K562 (cell line): ENCODE data around the gene FKBP2. TPM values are rescaled to one million over a fixed set of nuclear protein-coding genes. Genes with fewer than 3 reads are reported as not detected.

Experiments used
- ARID1B ChIP-seq: fragments of 450-650 bp; IDR thresholded peaks from 2 replicates; pipeline ENCODE4 v1.6.1; 2016; ENCODE audit warnings: antibody characterized with exemption, mild to moderate bottlenecking, inconsistent platforms
- BRD9 ChIP-seq: fragments of 450-650 bp; IDR thresholded peaks from 2 replicates; pipeline ENCODE4 v1.6.1; 2018; ENCODE audit warnings: low read depth; ENCODE audit not compliant: partially characterized antibody
- DMBX1 ChIP-seq: fragments of 250-450 bp; sonication (Bioruptor Pico); IDR thresholded peaks from 2 replicates; pipeline ENCODE4 v1.8.0; 2022; ENCODE audit warnings: inconsistent platforms, mild to moderate bottlenecking, moderate library complexity, borderline replicate concordance
- FOXP1 ChIP-seq: sonication (generic); formaldehyde crosslinking; IDR thresholded peaks from 2 replicates; pipeline ENCODE4 v1.8.0; 2022; ENCODE audit warnings: mild to moderate bottlenecking, missing genetic modification reagents
- GATAD2B ChIP-seq: fragments of 450-650 bp; IDR thresholded peaks from 2 replicates; pipeline ENCODE4 v1.6.1; 2017; ENCODE audit warnings: mild to moderate bottlenecking, borderline replicate concordance
- GTF2A2 ChIP-seq: IDR thresholded peaks from 2 replicates; pipeline ENCODE4 v1.6.1; 2016; ENCODE audit warnings: mild to moderate bottlenecking, missing genetic modification characterization, missing compliant biosample characterization
- GTF2F1 ChIP-seq: IDR thresholded peaks from 2 replicates; pipeline ENCODE4 v1.6.1; 2011; ENCODE audit warnings: low read depth, low read length, improper control_type of control experiment
- HIVEP1 ChIP-seq: fragments of 250-450 bp; sonication (Bioruptor Pico); IDR thresholded peaks from 2 replicates; pipeline ENCODE4 v1.4.0; 2020; ENCODE audit warnings: mild to moderate bottlenecking
- HNRNPLL ChIP-seq: fragments of 200-400 bp; formaldehyde crosslinking; IDR thresholded peaks from 2 replicates; pipeline ENCODE4 v1.6.1; 2017; ENCODE audit warnings: low read length, low read depth, mild to moderate bottlenecking; ENCODE audit not compliant: poor library complexity, severe bottlenecking
- IFI16 ChIP-seq: fragments of 250-450 bp; sonication (Bioruptor Pico); IDR thresholded peaks from 2 replicates; pipeline ENCODE4 v2.1.2; 2022; ENCODE audit warnings: mild to moderate bottlenecking, inconsistent platforms
- JUN ChIP-seq, 2 experiments: sonication (generic) in 1 of 2; formaldehyde crosslinking in 1 of 2; IDR thresholded peaks; 2 replicates each; pipeline versions ENCODE4 v1.6.1 to v1.8.0; 2012 to 2022; ENCODE audit warnings: borderline replicate concordance in 2 of 2, mild to moderate bottlenecking in 2 of 2, improper control_type of control experiment in 1 of 2, low read depth in 1 of 2, low read length in 1 of 2, missing genetic modification reagents in 1 of 2
- KLF10 ChIP-seq: fragments of 250-450 bp; sonication (Bioruptor Pico); IDR thresholded peaks from 2 replicates; pipeline ENCODE4 v1.6.1; 2021; ENCODE audit warnings: matching md5 sums
- PHB ChIP-seq: fragments of 250-450 bp; sonication (Bioruptor Pico); IDR thresholded peaks from 2 replicates; pipeline ENCODE4 v1.5.0; 2021
- PHF20 ChIP-seq: fragments of 450-650 bp; IDR thresholded peaks from 2 replicates; pipeline ENCODE4 v1.6.1; 2018; ENCODE audit not compliant: partially characterized antibody
- RAD51 ChIP-seq: fragments of 450-650 bp; IDR thresholded peaks from 2 replicates; pipeline ENCODE4 v1.7.1; 2016; ENCODE audit warnings: low read depth, mild to moderate bottlenecking, borderline replicate concordance
- RBM15 ChIP-seq: fragments of 200-400 bp; formaldehyde crosslinking; IDR thresholded peaks from 2 replicates; pipeline ENCODE4 v1.6.1; 2018; ENCODE audit warnings: mild to moderate bottlenecking, low read length, moderate library complexity; ENCODE audit not compliant: insufficient read depth
- RCOR1 ChIP-seq, 2 experiments: IDR thresholded peaks; 2 replicates each; pipeline ENCODE4 v1.6.1; 2012; ENCODE audit warnings: low read depth in 2 of 2, low read length in 2 of 2, borderline replicate concordance in 1 of 2, improper control_type of control experiment in 1 of 2
- SIN3B ChIP-seq: fragments of 450-650 bp; IDR thresholded peaks from 2 replicates; pipeline ENCODE4 v1.6.1; 2017; ENCODE audit warnings: low read depth, mild to moderate bottlenecking, moderate library complexity
- ZC3H11A ChIP-seq: IDR thresholded peaks from 2 replicates; pipeline ENCODE4 v1.6.1; 2012; ENCODE audit warnings: low read depth, low read length, improper control_type of control experiment
- ZKSCAN1 ChIP-seq: fragments of 150-350 bp; IDR thresholded peaks from 2 replicates; pipeline ENCODE4 v1.6.1; 2016; ENCODE audit warnings: low read depth, low read length
- ZNF408 ChIP-seq: fragments of 250-450 bp; sonication (Bioruptor Pico); IDR thresholded peaks from 2 replicates; pipeline ENCODE4 v1.4.0; 2020; ENCODE audit warnings: low read depth, mild to moderate bottlenecking, moderate library complexity
- ZNF668 ChIP-seq: fragments of 250-450 bp; sonication (Bioruptor Pico); IDR thresholded peaks from 2 replicates; pipeline ENCODE4 v1.8.0; 2022; ENCODE audit warnings: mild to moderate bottlenecking, inconsistent platforms
- ZNF764 ChIP-seq: fragments of 250-450 bp; sonication (Bioruptor Pico); IDR thresholded peaks from 2 replicates; pipeline ENCODE4 v1.4.0; 2020; ENCODE audit warnings: low read depth, mild to moderate bottlenecking, moderate library complexity
- ZZZ3 ChIP-seq: fragments of 450-650 bp; IDR thresholded peaks from 2 replicates; pipeline ENCODE4 v1.6.1; 2016; ENCODE audit warnings: antibody characterized with exemption, mild to moderate bottlenecking, moderate library complexity
- polyA plus RNA-seq, 8 experiments: library from polyadenylated mRNA; depleted of rRNA in 4 of 8; stranded (reverse) in 5 of 8; unstranded in 3 of 8; fragments of >200 nt; fragmentation: Nextera tagmentation in 2 of 8; fragmentation: Illumina TruSeq in 1 of 8; extraction: Ambion mirVana in 2 of 8; extraction: Trizol in 1 of 8; gene quantifications; 2 replicates each; pipeline versions ENCODE4 v1.2.1 to v1.2.3, GENCODE V29; 2011 to 2014; ENCODE audit warnings: inconsistent platforms in 1 of 8, missing spikeins in 1 of 8
- total RNA-seq, 7 experiments: library from RNA; depleted of rRNA in 6 of 7; stranded (reverse); fragments of >200 nt in 6 of 7; fragmentation: Illumina TruSeq in 2 of 7; extraction: Trizol in 2 of 7; gene quantifications; 2 replicates each; pipeline versions ENCODE4 v1.2.1 to v1.2.3, GENCODE V29; 2011 to 2021; ENCODE audit warnings: low replicate concordance in 1 of 7
- TF ChIP-seq, protein P1 (sequence below): fragments of 250-450 bp; sonication (Bioruptor Pico); IDR thresholded peaks from 2 replicates; pipeline ENCODE4 v1.8.0; 2022; ENCODE audit warnings: inconsistent platforms, mild to moderate bottlenecking, moderate library complexity, borderline replicate concordance
- TF ChIP-seq, protein P2 (sequence below): fragments of 250-450 bp; sonication (Bioruptor Pico); IDR thresholded peaks from 2 replicates; pipeline ENCODE4 v1.5.1; 2021; ENCODE audit warnings: mild to moderate bottlenecking

The FKBP2 gene
- total and polyA plus RNA-seq, 9 of the 15 experiments (the other 6 are each of a cell fraction or from before 2014, with no cell fraction given): 3.5 to 151 (median 58.1) TPM

DNA sequence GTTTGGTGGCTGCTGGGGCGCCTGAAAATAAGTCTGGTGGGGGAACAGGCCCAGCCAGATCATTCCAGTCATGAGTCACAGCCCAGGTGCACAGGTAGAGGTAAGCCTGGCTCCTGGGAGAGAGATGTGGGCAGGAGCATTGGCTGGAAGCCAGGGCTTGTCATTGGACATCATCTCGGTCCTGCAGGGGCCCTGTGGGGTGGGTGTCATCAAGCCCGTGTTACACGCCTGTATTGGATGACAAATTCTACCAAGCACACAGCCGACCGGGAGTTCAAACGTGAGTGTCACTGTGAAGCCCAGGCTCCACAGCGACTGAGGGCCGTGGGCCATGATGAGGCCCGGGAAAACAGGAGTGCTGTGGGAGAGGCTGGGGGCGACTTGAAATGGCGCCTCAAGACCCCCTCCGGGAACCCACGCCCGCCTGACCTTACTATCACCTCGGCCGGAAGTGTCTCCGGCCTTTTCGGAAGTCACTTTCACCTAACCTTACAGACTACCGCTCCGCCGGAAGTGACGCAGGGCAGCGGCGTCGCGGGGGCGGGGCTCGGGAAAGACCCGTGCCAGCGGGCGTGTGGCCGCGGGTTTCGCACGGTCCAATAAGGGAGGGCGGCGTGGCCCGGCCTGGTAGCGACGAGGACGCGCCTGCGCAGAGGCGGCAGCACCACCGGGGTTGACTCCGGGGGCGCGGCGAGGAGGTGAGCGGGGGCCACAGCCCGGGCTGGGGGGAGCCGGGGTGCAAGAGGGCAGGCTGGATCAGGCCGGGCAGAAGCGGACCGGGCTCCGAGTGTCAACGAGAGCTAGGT, at the start of gene FKBP2 (continued):
- TF ChIP-seq, protein P1, sequence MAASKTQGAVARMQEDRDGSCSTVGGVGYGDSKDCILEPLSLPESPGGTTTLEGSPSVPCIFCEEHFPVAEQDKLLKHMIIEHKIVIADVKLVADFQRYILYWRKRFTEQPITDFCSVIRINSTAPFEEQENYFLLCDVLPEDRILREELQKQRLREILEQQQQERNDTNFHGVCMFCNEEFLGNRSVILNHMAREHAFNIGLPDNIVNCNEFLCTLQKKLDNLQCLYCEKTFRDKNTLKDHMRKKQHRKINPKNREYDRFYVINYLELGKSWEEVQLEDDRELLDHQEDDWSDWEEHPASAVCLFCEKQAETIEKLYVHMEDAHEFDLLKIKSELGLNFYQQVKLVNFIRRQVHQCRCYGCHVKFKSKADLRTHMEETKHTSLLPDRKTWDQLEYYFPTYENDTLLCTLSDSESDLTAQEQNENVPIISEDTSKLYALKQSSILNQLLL: no peak
- TF ChIP-seq RAD51 (no peak), JUN (IDR thresholded peaks at IDR 0.05; ENCODE audit: borderline replicate concordance, low read depth, low read length) (peak; percentile 6; the same call in 1 of the 2 replicates), JUN (CRISPR knock-in tag; IDR thresholded peaks at IDR 0.05; ENCODE audit: borderline replicate concordance) (0 out of 2 replicates have a peak, but pooled peaks have one; percentile 47), ZNF764 (CRISPR knock-in tag) (0 out of 2 replicates have a peak, but pooled peaks have one; percentile 32), BRD9 (peak; percentile 61), IFI16 (CRISPR knock-in tag) (no peak), GTF2F1 (0 out of 2 replicates have a peak, but pooled peaks have one; percentile 50), ZZZ3 (no peak), PHB (CRISPR knock-in tag) (no peak; the same call in 1 of the 2 replicates), ARID1B (no peak; the same call in 1 of the 2 replicates), PHF20 (peak; percentile 52), GATAD2B (no peak; the same call in 1 of the 2 replicates), ZNF668 (CRISPR knock-in tag) (no peak), FOXP1 (CRISPR knock-in tag) (no peak), HIVEP1 (CRISPR knock-in tag) (no peak), GTF2A2 (tag) (no peak), DMBX1 (CRISPR knock-in tag) (no peak; the same call in 1 of the 2 replicates), ZKSCAN1 (no peak), ZNF408 (no peak), SIN3B (peak; percentile 22; the same call in 1 of the 2 replicates), KLF10 (CRISPR knock-in tag) (no peak), HNRNPLL (peak; percentile 57), ZC3H11A (no peak), RBM15 (no peak), RCOR1 (IDR thresholded peaks at IDR 0.05; ENCODE audit: borderline replicate concordance in 1 of 2, low read depth in 2 of 2, low read length in 2 of 2) (no peak; a peak in 1 of 4 replicates)
- TF ChIP-seq, protein P2, sequence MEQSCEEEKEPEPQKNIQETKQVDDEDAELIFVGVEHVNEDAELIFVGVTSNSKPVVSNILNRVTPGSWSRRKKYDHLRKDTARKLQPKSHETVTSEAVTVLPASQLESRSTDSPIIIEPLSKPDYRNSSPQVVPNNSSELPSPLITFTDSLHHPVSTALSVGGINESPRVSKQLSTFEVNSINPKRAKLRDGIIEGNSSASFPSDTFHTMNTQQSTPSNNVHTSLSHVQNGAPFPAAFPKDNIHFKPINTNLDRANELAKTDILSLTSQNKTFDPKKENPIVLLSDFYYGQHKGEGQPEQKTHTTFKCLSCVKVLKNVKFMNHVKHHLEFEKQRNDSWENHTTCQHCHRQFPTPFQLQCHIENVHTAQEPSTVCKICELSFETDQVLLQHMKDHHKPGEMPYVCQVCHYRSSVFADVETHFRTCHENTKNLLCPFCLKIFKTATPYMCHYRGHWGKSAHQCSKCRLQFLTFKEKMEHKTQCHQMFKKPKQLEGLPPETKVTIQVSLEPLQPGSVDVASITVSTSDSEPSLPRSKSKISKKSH (CRISPR knock-in tag): no peak
